NCI-H524 treated with DMSO at 0.1 percent for 48 hours (cell line): Measurements from ENCODE around the gene PPDPF.

Experiments used
- DNase-seq: peaks from one replicate; lab custom pipeline; 2025; lab: John Stamatoyannopoulos, UW

PPDPF gene

DNA sequence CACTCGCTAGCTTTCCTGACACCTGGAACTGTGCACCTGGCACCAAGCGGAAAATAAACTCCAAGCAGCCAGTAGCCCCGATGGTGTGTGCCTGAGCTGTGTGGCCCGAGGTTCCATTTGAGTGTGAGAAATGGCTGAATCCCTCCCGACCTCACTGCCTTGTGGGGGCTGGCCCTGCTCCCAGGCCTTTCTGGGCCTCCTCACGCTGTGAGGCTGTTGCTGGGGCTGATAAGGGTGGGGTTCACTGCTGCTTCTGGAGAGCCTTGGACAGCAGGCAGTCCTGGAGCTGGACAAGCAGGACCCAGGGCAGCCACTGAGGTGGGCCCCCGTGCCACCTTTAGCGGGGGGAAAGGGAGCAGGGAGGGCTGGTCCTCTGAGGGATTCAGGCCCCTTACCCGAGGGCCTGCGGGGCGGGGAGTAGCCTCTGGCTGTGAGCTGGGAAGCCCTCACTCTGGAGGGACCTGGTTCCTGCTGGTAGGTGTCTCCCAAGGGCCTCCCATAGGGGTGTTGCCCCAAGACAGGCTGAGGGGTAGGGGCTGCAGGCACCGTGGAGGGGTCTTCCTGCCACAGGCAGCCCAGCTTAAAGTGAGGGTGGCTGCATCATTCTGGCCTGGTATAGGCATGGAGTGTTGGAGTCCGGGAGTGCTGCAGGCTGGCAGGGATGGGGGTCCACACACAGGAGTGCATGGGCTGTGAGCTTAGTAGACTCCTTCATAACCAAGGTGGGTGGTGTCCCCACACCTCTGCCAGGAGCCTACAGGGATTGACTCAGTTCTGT, 1.7 kb downstream of the PPDPF start:
- DNase-seq, result no peak

DNA sequence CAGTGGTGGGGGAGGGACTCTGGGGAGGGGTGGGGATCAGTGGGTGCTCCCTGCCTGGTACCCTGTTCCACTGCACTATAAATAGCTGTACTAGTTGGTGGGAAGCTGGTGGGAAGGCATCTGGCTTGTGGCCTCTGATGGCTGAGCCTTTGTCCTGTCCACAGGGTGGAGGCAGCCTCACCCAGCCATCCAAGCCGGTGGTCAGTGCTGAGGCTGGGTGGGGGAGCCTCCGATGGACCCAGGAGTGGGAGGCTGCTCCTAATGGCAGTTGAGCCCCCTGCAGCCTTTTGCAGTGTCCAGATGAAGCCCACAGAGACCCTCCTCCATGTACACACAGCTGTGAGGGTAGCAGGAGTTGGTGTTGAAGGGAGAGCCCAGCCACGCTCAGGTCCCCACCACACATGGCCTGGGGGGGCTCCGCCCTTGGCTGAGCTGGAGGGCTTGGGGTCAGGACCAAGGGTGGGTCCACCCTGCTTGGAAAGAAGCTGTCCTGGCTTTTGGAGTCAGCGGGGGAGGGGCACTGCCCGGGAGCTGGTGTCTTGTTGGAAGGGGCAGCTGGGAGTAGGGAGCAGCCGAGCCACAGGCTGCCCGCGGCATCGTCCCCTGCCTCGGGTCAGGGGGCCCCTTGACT, 2.5 kb downstream of the PPDPF start:
- no peak for DNase-seq

- no peak for DNase-seq
Measured at GRCh38 chr20:63525185-63525584, 4.6 kb downstream of the PPDPF start.

- no peak for DNase-seq
Measured at GRCh38 chr20:63525971-63526370, 5.4 kb downstream of the PPDPF start.

- no peak for DNase-seq
Measured at GRCh38 chr20:63527184-63527583, 6.6 kb downstream of the PPDPF start.

DNA sequence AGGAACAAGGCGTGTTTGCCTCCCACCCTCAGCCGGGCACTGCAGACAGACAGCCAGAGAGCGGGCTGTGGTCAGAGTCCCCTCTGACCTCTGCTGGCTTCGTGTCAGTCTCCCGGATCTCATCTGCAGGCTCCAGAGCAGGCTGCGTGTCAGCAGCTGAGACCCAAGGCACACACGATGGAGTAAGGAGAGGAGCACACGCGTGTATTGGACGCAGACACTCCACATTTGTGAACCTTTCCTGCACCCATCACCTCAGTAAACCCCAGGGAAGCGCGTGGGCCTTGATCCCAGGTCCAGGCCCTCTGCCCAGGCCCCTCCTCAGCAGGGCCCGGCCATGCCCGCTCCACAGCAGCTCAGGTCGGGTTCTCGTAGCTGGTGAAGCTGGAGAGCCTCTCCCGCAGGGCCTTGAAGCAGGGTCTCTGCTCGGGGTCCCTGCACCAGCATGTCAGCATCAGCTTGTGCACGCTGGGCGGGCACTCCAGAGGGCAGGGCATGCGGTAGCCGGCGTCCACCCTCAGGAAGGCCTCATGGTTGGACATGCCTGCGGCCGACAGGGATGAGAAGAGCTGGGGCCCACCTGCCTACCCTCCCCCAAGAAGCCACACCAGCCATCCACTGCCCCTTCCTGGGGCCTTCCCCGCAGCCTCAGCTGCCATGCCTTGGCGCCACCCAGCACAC, 8.8 kb downstream of the PPDPF start:
- no peak for DNase-seq

DNA sequence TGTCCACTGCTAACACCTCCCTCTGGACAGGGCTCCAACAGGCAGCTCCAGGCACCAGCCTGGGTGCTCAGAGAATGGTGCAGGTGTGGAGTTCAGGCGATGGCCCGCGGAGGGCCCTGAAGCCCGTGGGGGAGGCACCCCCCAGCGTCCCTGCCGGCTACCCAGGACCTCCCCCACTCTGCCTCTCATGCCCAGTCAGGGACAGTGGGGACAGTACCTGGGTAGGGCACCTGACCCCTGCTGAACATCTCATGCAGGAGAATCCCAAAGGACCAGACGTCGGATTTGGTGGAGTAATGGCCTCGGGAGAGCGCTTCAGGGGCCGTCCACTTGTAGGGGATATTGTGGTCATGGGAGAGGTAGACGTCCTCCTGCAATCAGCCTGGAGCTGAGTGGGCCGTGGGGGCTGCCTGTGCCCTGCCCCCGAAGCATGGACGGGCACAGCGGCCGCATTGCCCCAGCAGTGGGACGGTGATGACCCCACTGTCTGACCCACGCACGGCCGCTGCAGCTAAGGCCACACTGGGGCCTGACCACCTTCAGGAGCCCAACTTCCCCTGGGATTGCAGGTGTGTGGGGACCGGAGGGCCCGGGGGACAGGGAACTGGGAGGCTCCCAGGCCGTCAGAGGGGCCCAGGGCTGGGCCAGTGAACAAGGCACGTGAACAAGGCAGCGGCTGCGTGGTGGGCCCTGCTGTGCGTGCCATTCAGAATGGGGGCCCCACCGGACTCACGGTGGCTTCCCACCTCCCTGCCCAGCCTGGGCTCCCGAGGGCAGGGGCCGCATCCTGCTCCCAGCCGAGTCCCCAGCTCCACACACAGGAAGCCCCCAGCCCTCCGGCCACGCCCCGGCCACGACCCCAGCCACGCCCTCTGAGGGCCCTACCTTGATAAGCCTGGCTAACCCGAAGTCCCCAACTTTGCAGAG, 9.6 kb downstream of the PPDPF start:
- no peak for DNase-seq

DNA sequence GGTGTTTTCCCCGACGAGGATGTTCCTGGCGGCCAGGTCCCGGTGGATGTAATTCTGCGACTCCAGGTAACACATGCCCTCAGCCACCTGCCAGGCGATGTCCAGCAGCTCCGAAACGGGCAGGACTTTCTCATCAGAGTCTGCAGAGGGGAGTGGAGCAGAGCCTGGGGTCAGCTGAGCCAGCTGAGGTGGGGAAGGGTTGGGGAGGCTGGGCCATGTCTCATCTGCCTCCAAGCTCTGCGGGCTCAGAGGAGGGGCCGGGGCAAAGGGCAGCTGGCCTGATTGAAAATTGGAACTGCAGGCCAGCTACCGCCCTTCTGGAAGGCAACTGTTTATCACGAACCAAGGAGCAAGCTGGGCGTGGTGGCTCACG, 10.2 kb downstream of the PPDPF start:
- DNase-seq, result no peak

GRCh38 chr20:63531686-63532448, 11.3 kb downstream of the PPDPF start:
- no peak for DNase-seq

DNA sequence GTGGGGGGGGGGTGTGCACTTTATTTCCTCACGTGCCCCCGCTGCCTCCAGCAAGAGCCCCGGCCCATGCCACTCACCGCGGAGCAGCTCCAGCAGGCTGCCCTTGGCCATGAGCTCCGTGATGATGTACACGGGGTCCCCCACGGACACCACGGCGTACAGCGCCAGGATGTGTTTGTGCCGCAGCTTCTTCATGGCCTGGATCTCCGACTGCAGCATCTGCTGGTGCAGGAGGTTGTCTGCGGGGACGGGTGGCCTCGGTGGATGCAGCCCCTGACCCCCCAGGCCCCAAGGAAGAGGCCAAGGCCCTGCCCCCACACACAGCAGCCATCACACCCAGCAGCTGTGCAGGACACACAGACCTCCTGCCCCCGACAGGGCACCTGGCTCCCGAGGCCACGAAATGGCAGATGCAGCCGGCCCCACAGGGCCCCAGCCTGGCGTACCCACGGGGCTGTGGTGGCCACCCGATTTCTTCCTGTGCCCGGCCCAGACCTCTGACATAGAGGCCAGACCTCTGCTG, 11.9 kb downstream of the PPDPF start:
- no peak for DNase-seq

DNA sequence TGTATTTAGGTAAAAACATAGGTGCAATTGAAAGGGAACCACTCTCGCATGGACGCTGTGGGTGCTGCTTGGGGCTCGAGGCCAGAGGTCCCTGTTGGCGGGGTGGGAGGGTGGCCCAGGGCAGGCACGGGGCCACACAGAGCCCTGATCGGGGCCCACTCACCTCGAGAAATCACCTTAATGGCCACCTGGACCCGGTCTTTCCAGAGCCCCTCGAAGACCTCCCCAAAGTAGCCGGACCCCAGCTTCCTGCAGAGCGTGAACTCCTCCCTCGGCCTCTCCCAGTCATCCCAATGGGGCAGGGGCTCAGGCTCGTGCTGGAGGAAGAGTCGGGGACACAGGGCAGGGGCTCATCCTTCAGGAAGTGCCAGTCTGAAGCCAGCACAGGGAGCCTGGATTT, 12.8 kb downstream of the PPDPF start:
- DNase-seq, result no peak

DNA sequence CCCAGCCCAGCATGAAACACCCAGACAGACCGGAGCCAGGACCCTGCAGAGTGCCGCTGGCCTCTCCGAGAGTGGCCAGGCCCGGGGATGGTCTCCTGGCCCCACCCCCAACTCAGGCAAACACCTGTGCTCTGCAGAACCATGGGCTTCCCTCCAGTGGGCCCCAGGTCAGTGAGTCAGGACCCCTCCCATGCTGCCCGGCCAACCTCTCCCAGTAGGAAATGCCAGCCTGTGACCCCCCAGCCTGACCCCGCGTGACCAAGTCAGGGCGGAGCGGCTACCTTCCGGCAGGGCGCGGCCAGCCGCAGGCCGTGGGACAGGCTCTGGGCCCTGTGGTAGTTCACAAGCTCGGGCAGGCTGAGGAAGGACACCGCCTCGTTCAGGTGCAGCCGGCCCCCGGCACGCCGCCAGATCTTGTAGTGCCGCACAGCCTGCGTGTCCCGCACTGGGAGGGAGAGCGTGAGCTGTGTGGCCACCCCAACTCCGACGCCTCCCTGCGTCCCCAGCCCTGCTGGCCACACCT, 13.4 kb downstream of the PPDPF start:
- no peak for DNase-seq

DNA sequence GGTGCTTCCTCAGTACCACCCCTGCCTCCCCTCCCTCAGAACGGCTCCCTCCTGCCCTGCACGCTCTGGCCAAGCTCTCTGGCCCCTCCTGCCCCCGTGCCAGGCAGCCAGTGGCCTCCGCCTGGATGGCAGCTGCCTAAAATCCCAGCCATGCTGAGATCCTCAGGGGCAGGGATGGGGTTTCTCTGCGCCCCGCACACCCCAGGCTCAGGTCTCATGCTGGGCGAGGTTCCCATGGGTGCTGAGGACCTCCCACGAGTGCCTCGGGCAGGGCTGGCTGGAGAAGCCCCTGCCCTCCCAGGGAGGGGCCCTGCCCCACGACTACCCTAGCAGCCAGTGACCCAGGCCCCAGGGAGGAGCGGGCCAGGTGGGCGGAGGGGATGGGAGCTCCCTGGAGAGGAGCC, 13.9 kb downstream of the PPDPF start:
- DNase-seq, result no peak

DNA sequence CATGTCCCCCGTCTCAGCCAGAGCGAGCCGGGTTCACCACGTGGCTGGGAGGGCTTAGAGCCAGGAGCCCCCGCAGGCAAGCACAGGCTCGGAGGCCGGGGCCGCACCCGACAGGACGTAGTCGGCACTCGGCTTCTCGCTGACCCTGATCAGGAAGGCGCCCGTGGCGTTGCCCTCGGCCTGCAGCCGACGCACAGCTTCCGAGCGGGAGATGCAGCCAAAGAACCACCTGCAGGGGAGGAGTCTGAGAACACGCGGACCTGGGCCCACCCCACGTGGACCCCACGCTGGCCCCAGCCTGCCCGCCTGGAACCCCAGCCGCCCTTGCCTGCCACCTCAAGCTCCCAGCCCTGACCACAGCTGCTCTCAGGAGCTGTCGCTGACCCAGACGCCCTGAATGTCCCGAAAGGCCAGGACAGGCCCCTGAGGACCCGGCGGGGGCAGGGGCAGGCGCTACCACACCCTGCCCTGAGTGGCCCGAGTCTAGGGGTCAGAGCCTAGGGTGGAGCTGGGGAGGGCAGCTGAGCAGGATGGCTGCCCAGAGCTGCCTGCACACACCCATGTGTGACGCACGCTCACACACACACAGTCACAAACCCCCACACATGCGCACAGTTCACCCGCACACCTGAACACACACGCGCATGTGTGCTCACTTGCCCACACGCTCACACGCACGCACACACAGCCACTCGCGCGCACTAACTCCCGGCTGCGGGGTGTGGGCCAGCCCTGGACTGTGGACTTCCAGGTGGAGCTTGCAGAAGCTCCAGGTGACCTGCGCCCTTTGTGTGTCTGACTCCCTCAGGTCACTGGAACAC, 14.5 kb downstream of the PPDPF start:
- DNase-seq, result no peak

DNA sequence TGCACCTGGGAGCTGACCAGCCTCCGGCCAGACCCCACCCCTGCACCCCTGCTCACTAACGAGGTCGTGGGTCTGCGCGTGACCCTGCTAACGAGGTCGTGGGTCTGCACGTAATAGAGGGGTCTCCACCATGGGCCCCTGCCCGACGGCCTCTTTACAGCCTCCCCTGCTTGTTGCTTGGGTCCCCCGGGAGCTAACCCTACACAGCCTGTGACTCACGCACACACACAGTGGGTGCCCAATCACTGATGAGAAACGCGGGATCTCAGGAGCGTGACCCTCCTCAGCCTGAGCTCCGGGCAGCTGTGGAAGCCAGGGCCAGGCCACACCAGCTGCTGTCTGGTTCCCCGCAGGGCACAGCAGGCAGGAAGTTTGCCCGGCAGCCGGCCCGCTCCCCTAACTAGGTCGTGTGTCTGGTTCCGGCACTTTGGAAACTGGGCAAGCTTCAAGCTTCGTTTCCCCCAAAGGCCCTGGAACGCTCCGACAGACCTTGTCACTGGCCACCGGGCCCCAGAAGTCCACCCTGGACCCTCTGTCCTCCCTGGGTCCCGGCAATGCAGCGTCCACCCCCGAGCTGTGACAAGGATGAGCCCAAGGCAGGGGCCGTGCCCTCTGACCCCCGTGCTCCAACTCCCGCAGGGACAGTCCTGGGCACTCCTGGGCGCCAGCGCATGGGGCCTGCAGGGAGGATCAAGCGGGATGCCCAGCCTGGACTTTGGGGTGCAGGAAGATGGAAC, 15.8 kb downstream of the PPDPF start:
- DNase-seq, result no peak

- DNase-seq, result no peak
Measured at GRCh38 chr20:63536997-63537524, 16.5 kb downstream of the PPDPF start, which contains the start of gene PTK6. PTK6 (minus strand) TSS chr20:63537376; CDS start chr20:63537314, 62 bp downstream.

- DNase-seq, result no peak
Measured at GRCh38 chr20:63537525-63538203, 17.1 kb downstream of the PPDPF start.
